ENCODE data around the gene MTHFD1L.

The MTHFD1L gene

GRCh38 chr6:151131324-151132007 is 266.0 kb downstream of the MTHFD1L start:
- no peak overlapping the region for H3K4me3 ChIP-seq (ENCODE audit: low read depth, low read length)
- no peak for TF ChIP-seq CTCF (IDR thresholded peaks at IDR 0.05; ENCODE audit: low read depth, low read length)

GRCh38 chr6:151136141-151136755 is 270.7 kb downstream of the MTHFD1L start:
- TF ChIP-seq CTCF (IDR thresholded peaks at IDR 0.05; ENCODE audit: low read depth, low read length) = no peak
- H3K4me3 ChIP-seq (ENCODE audit: low read depth, low read length) = no peak overlapping the region

GRCh38 chr6:151137542-151137941 is 272.0 kb downstream of the MTHFD1L start:
- no peak overlapping the region for H3K4me3 ChIP-seq (ENCODE audit: low read depth, low read length)
- no peak for TF ChIP-seq CTCF (IDR thresholded peaks at IDR 0.05; ENCODE audit: low read depth, low read length)

- no peak overlapping the region for H3K4me3 ChIP-seq (ENCODE audit: low read depth, low read length)
- no peak for TF ChIP-seq CTCF (IDR thresholded peaks at IDR 0.05; ENCODE audit: low read depth, low read length)
Measured at GRCh38 chr6:151139524-151139923, 274.0 kb downstream of the MTHFD1L start.

GRCh38 chr6:151140767-151141166 is 275.3 kb downstream of the MTHFD1L start:
- no peak for TF ChIP-seq CTCF (IDR thresholded peaks at IDR 0.05; ENCODE audit: low read depth, low read length)
- H3K4me3 ChIP-seq (ENCODE audit: low read depth, low read length) = no peak overlapping the region

GRCh38 chr6:151141685-151142084 is 276.2 kb downstream of the MTHFD1L start:
- TF ChIP-seq CTCF (IDR thresholded peaks at IDR 0.05; ENCODE audit: low read depth, low read length) = no peak
- H3K4me3 ChIP-seq (ENCODE audit: low read depth, low read length) = no peak overlapping the region

GRCh38 chr6:151142676-151143075 is 277.2 kb downstream of the MTHFD1L start:
- TF ChIP-seq CTCF (IDR thresholded peaks at IDR 0.05; ENCODE audit: low read depth, low read length) = no peak
- no peak overlapping the region for H3K4me3 ChIP-seq (ENCODE audit: low read depth, low read length)
